SKM-1 treated with dmso at 0.1 percent for 144 hours (cell line): ENCODE results near the gene DCTN2.
"Not testable (repeated sequence)": the region's sequence is repeated elsewhere in the genome, so short reads cannot be mapped to it uniquely, and the experiment has no call there.

ENCODE experiments used
- DNase-seq: peaks from one replicate; lab custom pipeline; 2025; ENCODE audit not compliant: unreplicated experiment; lab: John Stamatoyannopoulos, UW

Gene DCTN2

DNA sequence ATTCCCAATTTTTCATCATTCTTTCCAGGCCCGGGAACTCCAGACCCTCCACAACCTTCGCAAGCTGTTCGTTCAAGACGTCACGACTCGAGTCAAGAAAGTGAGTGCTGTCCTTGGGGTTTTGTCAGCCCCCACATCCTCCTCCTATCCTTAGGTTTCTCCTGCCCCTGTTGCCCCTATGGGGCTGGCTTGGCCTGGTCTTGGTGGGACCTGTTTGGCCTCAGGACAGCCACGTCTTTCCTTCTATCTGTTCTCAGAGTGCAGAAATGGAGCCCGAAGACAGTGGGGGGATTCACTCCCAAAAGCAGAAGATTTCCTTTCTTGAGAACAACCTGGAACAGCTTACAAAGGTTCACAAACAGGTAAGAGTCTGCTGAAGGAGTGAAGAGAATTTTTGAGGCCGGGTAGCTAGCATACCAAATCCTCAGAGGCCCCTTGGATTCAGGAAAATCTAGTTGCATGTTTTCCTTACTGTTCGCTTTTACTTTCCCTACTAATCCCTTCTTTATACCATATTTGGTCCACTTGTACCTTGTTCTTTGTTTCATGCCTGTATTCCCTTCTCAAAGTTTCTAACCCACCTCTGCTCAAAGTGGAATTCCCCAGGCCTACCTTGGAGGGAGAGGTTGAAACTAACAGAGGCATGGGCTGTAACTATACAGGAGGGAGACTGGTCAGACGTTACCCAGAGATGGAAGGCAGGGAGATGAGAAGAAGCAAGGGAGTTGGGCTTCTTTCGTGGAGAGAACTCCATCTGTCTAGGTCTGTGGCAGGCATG, 31.2 kb upstream of the DCTN2 start:
- DNase-seq = no peak

DNA sequence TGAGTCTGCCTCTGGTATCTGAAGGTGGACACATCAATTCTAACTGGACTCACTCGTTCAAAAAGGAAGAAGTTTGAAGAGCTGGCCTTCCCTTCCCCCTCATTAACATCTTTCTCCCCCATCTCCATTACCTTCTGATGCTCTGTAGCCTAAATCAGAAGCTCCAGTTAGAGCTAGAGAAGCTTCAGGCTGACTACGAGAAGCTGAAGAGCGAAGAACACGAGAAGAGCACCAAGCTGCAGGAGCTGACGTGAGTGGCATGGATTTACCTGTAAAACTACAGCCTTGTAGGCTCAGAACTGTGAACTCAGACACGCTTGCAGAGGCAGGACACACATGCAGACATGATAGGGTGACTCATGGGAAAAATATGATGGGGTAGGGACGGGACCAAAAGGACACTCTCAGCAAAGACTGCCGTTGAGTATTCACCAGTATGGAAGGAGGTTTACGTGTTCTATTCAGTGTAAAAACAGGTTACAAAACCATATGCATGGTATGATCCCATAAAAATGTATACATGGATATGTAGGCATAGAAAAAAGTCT, 29.7 kb upstream of the DCTN2 start:
- no peak for DNase-seq

GRCh38 chr12:57575771-57576612, 29.0 kb upstream of the DCTN2 start:
- no peak for DNase-seq

DNA sequence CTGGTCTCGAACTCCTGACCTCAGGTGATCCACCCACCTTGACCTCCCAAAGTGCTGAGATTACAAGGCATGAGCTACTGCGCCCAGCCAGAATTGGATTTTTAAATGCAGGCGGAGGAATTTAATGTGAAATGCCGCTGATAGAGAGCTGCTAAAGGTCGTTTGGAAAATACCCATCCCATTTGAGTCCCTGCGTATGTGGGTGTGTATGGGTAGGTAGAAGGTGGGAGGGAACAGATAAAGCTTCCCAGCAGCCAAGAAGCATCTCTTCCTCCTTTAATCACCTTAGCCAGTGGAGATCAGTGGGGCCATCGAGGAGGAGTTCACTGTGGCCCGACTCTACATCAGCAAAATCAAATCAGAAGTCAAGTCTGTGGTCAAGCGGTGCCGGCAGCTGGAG, 27.8 kb upstream of the DCTN2 start:
- DNase-seq = no peak

- no peak for DNase-seq
Observed at GRCh38 chr12:57571926-57572762, 25.2 kb upstream of the DCTN2 start.

DNA sequence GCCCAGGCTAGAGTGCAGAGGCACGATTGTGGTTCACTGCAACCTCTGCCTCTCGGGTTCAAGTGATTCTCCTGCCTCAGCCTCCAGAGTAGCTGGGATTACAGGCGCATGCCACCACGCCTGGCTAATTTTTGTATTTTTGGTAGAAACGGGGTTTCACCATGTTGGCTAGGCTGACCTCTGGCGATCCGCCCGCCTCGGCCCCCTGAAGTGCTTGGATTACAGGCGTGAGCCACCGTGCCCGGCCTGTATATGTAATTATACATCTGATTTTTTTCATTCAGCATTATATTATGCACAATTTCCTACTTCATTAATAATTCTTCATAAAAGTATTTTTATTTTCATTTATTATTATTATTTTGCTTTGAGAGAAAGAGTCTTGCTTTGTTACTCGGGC, 23.4 kb upstream of the DCTN2 start:
- DNase-seq = not testable (repeated sequence)

DNA sequence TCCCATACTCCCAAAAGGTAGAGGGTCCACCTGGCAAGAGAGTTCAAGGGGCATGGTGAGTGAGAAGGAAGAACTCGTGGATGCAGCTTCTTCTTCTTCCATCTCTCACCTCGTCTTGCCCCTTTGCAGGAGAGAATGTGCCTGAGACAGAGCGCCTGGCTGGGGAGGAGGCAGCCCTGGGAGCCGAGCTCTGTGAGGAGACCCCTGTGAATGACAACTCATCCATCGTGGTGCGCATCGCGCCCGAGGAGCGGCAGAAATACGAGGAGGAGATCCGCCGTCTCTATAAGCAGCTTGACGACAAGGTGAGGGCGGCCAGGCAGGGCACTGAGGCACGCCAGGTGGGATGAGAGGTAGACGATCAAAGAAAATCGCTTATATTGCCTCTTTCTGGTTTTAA, 22.9 kb upstream of the DCTN2 start:
- no peak for DNase-seq

DNA sequence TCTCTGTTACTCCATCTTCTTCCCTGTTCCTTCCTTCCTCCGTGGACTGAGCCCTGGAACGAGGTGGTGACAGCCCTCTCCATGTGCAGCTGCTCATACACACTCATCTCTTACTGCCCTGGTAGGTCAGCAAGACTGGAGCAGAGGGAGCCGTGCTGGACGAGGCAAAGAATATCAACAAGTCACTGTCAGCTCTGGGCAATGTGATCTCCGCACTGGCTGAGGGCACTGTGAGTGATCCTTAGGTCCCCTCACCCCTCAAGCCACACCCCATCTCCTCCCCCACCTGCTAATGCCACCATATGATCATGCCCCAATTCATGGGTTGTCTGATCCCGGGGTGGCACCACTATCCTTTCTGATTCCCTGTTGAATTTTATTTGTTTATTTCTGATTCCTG, 21.8 kb upstream of the DCTN2 start:
- no peak for DNase-seq

DNA sequence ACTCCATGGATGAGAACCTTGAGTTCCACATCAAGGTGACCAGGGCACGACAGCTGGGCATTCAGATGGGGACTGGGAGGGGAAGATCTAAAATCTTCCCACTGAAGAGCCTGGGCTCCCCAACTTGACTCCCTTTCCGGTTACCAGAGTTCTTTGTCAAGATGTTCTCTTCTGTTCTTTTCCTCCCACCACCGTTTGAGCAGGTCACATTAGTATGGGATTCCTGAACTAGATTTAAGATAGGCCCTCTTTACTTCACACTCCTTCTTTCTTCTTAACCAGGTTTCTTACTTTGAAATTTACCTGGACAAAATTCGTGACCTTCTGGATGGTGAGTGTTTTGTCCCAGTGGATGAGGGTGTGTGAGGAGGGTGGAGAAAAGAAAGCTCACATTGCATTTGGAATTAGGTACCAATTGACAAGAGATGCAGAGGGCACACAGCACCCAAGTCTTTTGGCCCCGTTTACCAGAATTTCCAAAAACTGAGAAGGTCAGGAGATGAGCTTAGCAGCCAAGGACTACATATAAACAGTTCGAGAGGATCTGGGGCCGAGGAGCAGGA, 17.3 kb upstream of the DCTN2 start:
- no peak for DNase-seq

DNA sequence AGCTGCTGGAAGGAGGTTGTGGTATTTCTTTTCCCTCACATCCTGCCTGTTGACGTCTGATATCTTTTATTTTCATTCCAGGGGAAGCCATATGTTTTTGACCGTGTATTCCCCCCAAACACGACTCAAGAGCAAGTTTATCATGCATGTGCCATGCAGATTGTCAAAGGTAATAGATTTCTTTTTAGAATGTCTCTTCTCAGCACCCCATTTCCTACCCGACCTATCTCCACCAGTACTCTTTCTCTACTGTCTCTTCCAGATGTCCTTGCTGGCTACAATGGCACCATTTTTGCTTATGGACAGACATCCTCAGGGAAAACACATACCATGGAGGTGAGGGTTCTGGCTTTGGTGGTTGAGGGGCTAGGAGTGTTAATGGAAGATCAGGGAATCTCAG, 16.4 kb upstream of the DCTN2 start:
- no peak for DNase-seq

DNA sequence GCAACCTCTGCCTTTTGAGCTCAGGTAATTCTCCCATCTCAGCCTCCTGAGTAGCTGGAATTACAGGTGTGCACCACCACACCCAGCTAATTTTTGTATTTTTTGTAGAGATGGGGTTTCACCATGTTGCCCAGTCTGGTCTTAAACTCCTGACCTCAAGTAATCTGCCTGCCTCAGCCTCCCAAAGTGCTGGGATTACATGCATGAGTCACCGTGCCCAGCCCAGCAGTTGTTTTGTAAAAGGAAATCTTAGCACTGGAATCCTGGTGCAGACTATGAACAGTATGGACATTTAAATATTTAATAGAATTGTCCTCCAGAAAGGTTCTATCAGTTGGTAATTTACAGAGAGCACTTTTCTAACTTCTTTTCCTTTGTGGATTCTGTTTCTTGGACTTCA, 14.1 kb upstream of the DCTN2 start:
- not testable (repeated sequence) for DNase-seq

GRCh38 chr12:57560516-57560915, 13.5 kb upstream of the DCTN2 start:
- DNase-seq = no peak

DNA sequence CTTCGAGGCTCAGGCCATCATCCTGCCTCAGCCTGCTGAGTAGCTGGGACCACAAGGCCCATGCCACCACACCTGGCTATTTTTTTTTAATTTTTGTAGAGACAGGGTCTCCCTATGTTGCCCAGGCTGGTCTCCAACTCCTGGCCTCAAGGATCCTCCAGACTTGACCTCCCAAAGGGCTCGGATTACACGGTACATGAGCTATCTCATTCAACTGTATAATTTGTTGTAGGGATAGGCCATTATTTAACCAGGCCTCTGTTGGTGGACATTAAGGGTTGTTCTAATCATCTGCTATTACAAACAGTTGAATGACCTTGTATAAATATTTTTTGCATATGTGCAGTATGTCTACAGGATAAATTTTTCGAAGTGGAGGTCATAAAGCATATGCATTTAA, 11.9 kb upstream of the DCTN2 start:
- no peak for DNase-seq

DNA sequence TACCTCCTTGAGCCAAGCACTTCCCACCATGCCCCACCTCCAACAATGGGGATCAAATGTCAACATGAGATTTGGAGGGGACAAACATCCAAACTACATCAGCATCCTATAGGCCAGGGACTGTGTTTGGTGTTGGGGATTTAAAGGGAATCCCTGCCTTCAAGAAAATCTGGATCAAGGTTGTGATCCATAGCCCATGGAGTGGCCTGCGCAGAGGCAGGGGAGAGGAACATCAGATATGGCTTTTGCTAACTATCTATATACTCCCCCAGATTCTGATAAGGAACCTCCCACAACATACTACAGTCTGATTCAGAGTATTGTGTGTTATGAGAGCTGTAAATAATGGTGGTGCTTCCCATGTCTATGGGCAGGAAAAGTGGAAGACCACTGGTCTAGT, 7.9 kb upstream of the DCTN2 start:
- DNase-seq = no peak

DNA sequence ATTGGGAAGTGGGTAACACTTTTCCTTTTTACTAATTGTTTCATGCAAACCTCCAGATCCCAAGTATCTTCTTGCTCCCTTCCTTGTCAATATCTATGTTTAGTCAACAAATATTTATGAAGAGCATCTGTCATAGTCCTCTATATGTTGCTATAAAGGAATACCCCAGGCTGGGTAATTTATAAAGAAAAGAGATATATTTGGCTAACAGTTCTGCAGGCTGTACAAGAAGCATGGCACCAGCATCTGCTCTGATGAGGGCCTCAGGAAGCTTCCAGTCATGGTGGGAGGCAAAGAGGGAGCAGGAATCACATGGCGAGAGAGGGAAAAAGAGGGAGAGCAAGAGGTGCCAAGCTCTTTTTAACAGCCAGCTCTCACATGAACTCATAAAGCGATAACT, 7.5 kb upstream of the DCTN2 start:
- no peak for DNase-seq

DNA sequence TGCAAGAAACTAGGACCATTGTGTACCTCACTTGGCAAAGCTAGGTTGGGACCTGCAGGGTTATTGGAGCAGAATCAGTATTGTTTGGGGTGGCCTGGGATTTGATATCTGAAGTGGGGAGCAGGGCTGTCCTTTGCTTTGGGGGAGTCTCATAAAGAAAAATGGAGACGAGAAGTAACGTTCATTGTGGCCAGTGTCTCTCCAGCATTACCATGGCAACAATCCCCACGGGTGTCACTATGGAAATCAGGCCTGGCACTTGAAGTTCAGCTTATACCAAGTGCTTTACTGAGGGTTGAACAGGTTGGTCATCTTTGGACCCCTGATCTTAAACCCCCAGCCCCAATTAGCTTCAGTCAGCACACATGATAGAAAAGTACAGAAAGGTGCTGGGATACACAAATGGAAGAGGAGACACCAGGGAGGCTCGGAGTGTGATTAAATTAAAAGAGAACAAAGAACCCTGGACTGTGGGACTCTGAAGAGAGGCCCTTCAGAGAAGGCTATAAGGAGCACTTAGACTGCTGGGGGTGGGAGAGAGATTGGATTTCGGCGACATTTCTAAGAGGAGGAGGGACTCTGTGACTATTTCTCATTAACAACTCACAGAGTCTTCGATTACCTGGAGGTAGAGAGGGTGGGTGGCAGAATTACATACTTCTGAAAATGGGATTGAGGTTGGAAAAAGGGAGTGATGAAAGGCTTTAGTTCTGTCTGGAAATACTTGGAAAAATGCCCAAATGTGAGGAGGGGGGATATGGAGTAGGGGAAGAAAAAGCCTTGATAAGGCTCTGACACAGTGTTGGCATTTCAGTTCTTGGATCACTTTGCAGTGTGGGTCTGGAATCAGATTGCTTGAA, 6.6 kb upstream of the DCTN2 start:
- no peak for DNase-seq

DNA sequence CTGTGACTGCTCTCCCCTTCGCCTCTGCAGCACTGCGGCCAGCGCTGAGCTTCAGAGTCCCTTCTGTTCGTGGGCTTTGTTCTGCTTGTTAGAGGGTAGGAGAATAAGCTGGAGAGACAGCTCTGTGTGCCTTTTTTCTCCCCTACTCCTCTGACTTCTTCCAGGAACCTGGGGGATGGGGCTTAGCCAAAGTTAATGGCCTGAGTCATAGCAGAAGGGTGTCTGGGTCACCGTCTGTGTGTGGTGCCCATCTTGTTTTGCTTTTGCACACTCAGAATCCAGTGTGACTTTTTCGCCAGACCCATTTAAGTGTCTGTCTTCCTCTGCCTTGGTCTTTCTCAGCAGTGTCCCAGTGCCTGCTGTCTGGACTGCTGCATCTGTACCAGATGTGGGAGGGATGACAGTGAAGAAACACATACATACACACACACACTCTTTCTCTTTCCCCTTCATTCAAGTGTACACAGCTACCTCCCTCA, 5.9 kb upstream of the DCTN2 start:
- DNase-seq = no peak

GRCh38 chr12:57552306-57552651, 5.3 kb upstream of the DCTN2 start:
- no peak for DNase-seq

DNA sequence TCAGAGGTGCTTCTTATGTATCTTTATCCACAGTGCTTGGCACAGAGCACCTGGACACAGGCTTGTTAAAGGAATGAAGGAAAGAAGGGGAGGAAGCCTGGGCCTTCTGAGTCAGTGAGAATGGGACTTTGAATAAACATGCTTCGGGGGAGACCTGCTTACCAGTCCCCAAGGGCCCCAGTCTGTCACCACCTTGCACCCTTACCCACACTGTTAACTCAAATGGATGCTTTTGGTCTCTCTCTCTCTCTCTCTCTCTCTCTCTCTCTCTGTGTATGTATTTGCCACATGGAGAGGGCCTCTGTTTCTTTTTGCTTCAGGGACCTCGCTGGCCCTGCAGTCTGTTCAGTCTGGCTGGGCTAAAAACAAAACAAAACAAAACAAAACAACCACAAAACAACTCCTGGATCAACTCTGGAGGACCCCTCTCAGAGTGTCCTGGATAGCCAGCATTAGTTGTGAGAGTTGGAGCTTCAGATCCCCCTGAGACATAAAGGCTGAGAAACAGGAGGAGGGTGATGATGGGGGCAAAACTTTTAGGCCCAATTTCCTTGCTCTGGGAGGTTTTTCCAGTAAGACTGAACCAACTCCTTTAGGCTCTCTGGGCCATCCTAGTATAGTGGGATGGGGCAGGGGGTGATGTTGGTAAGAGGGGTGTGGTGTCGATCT, 4.8 kb upstream of the DCTN2 start:
- DNase-seq = no peak
